Osteoblast (primary cell): Measurements from ENCODE around the gene SSRP1. TPM values are rescaled to one million over a fixed set of nuclear protein-coding genes. Genes with fewer than 3 reads are reported as not detected.

Experiments used
- DNase-seq: peaks from one replicate; pipeline ENCODE4 v3.0.0; 2011; ENCODE audit warnings: low spot score, mixed read lengths; ENCODE audit not compliant: insufficient read length; ENCODE audit errors: missing footprints
- H2AFZ ChIP-seq: 2 replicates; pipeline ENCODE4 v1.6.0; 2011; ENCODE audit warnings: mild to moderate bottlenecking, low read length
- H3K27ac ChIP-seq: 2 replicates; pipeline ENCODE4 v1.5.1; 2011; ENCODE audit warnings: mild to moderate bottlenecking, low read depth, low read length, moderate library complexity
- H3K27me3 ChIP-seq: 2 replicates; pipeline ENCODE4 v1.6.0; 2012; ENCODE audit warnings: mild to moderate bottlenecking, control low read depth, inconsistent platforms, low read length, moderate library complexity; ENCODE audit not compliant: insufficient read depth
- H3K36me3 ChIP-seq: 2 replicates; pipeline ENCODE4 v1.5.1; 2011; ENCODE audit warnings: mild to moderate bottlenecking, low read length, control low read depth, moderate library complexity; ENCODE audit not compliant: insufficient read depth
- H3K4me1 ChIP-seq: 2 replicates; pipeline ENCODE4 v1.5.1; 2011; ENCODE audit warnings: mild to moderate bottlenecking, low read length, control low read depth, moderate library complexity; ENCODE audit not compliant: insufficient read depth
- H3K4me2 ChIP-seq: 2 replicates; pipeline ENCODE4 v1.6.0; 2011; ENCODE audit warnings: mild to moderate bottlenecking, low read length; ENCODE audit not compliant: insufficient read depth
- H3K4me3 ChIP-seq: fragments of 200-600 bp; sonication (generic); 3 replicates; pipeline ENCODE4 v1.5.1; 2012; ENCODE audit warnings: mild to moderate bottlenecking, low read length, inconsistent platforms; ENCODE audit not compliant: insufficient read depth
- H3K79me2 ChIP-seq: 2 replicates; pipeline ENCODE4 v1.6.0; 2012; ENCODE audit warnings: mild to moderate bottlenecking, low read length, control low read depth, inconsistent platforms; ENCODE audit not compliant: insufficient read depth
- H3K9me3 ChIP-seq: 2 replicates; pipeline ENCODE4 v1.5.1; 2011; ENCODE audit warnings: low read depth, low read length, control low read depth
- H4K20me1 ChIP-seq: 2 replicates; pipeline ENCODE4 v1.6.0; 2012; ENCODE audit warnings: mild to moderate bottlenecking, low read length, control low read depth; ENCODE audit not compliant: insufficient read depth
- total RNA-seq: library from RNA; depleted of rRNA; stranded (reverse); fragments of >200 nt; gene quantifications from 2 replicates; pipeline ENCODE4 v1.2.3, GENCODE V29; 2012
- TF ChIP-seq, protein P1 (sequence below): IDR thresholded peaks from 2 replicates; pipeline ENCODE4 v1.5.1; 2011; ENCODE audit warnings: mild to moderate bottlenecking, low read depth, low read length, moderate library complexity; ENCODE audit errors: extremely low read depth

The SSRP1 gene
- total RNA-seq, 1 donor: 55.4 TPM

DNA sequence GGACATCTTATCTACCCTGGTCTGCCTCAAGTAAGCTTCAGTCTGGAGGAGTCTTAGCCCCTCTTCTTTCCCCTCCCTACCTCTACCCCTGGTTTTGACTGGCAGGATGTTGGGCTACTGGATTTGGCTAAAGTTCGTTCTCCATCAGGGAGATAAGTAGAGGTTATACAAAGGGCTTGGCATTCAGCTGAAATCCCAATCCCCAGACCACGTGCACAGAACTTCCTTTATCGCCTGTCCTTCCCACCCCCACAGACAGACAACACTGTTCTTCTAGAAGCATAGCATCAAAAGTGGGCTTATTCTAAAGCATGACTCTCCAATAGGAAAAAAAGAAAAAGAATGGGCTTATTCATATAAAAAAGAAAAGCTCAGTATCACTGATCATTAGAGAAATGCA is 37.5 kb upstream of the SSRP1 start:
- Histone ChIP-seq H3K4me1 (peaks cover 6% of the 10 kb centered on the region), H3K27ac (no peak overlapping the region), H3K9me3 (no peaks in the 10 kb centered on the region), H4K20me1 (no peaks in the 10 kb centered on the region), H2AFZ (no peak overlapping the region), H3K4me3 (no peak overlapping the region), H3K79me2 (no peaks in the 10 kb centered on the region), H3K27me3 (no peaks in the 10 kb centered on the region), H3K4me2 (no peak overlapping the region), H3K36me3 (no peaks in the 10 kb centered on the region)
- DNase-seq: no peak
- TF ChIP-seq, protein P1, sequence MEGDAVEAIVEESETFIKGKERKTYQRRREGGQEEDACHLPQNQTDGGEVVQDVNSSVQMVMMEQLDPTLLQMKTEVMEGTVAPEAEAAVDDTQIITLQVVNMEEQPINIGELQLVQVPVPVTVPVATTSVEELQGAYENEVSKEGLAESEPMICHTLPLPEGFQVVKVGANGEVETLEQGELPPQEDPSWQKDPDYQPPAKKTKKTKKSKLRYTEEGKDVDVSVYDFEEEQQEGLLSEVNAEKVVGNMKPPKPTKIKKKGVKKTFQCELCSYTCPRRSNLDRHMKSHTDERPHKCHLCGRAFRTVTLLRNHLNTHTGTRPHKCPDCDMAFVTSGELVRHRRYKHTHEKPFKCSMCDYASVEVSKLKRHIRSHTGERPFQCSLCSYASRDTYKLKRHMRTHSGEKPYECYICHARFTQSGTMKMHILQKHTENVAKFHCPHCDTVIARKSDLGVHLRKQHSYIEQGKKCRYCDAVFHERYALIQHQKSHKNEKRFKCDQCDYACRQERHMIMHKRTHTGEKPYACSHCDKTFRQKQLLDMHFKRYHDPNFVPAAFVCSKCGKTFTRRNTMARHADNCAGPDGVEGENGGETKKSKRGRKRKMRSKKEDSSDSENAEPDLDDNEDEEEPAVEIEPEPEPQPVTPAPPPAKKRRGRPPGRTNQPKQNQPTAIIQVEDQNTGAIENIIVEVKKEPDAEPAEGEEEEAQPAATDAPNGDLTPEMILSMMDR: no peak

DNA sequence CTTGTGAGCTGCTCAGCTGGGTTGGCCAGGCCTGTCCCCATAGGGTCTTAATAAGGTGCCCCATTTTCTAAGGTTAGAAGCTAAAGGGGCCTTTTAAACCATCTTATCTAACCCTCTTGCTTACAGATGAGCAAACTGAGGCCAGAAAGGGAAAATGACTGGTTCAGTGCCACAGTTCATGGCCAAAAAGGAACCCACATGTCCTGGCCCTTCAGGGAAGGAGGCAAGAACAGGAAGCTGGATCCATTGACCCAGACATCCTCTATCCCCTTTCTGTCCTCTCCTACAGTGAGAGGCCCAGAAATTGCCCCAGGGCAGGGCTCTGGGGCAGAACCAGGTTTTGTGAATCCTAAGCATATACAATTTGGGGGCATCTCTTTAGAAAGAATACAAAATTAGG is 35.2 kb upstream of the SSRP1 start:
- Histone ChIP-seq H3K79me2 (no peaks in the 10 kb centered on the region), H3K4me1 (peaks cover 6% of the 10 kb centered on the region), H3K4me2 (no peak overlapping the region), H2AFZ (no peak overlapping the region), H3K27ac (no peak overlapping the region), H4K20me1 (no peaks in the 10 kb centered on the region), H3K27me3 (no peaks in the 10 kb centered on the region), H3K36me3 (no peaks in the 10 kb centered on the region), H3K9me3 (no peaks in the 10 kb centered on the region), H3K4me3 (no peak overlapping the region)
- DNase-seq: no peak
- TF ChIP-seq, protein P1: no peak

DNA sequence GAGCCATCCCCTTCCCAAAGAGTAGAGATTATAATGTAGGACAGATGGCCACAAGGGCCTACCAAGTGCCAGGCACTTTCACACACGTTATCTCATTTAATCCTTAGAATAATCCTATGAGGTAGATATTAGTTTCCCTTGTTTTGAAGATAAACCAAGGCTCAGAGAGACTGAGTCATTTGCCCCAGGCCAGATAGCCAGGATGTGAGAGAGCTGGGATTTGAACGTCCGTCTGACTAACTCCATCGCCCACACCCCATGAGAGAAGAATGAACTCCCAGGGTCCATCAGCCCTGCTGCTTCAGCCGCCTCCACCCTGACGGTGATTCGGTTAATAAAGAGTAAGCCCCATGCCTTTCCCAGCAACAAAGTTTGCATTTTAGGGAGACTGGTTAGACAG is 34.6 kb upstream of the SSRP1 start:
- TF ChIP-seq, protein P1: no peak
- peak; percentile 93 for DNase-seq
- Histone ChIP-seq H2AFZ (no peak overlapping the region), H3K27me3 (no peaks in the 10 kb centered on the region), H3K4me1 (peaks cover 6% of the 10 kb centered on the region), H3K9me3 (no peaks in the 10 kb centered on the region), H3K79me2 (no peaks in the 10 kb centered on the region), H3K4me3 (no peak overlapping the region), H4K20me1 (no peaks in the 10 kb centered on the region), H3K4me2 (no peak overlapping the region), H3K27ac (no peak overlapping the region), H3K36me3 (no peaks in the 10 kb centered on the region)

DNA sequence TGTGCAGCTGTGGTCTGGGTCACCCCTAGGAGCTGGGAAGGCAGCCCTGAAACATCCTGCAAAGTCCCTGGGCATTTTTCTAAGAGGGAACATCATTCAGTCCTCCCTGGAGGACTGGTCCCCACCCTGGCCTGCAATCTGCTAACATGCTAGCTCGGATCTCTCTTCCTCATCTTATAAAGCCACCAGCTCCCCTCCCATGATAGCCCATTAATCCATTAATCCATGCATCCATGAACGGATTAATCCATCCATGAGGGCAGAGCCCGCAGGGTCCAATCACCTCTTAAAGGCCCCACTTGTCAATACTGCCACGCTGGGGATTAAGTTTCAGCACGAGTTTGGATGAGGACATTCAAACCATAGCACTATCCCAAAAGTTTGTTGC is 33.1 kb upstream of the SSRP1 start:
- peaks cover 6% of the 10 kb centered on the region for H3K4me1 ChIP-seq
- H3K79me2 ChIP-seq: no peaks in the 10 kb centered on the region
- no peaks in the 10 kb centered on the region for H4K20me1 ChIP-seq
- H3K4me3 ChIP-seq: no peak overlapping the region
- no peaks in the 10 kb centered on the region for H3K27me3 ChIP-seq
- no peak overlapping the region for H3K4me2 ChIP-seq
- no peaks in the 10 kb centered on the region for H3K36me3 ChIP-seq
- TF ChIP-seq, protein P1: no peak
- no peak for DNase-seq
- no peak overlapping the region for H3K27ac ChIP-seq
- H3K9me3 ChIP-seq: no peaks in the 10 kb centered on the region
- H2AFZ ChIP-seq: no peak overlapping the region
